GM12864 (cell line): ENCODE data around the gene BMAL2.

Experiments used
- DNase-seq: peaks from one replicate; pipeline ENCODE4 v3.0.0-alpha.2; 2011; ENCODE audit warnings: low read depth
- H3K4me3 ChIP-seq: 2 replicates; pipeline ENCODE4 v1.5.1; 2011; ENCODE audit warnings: mild to moderate bottlenecking, low read depth, low read length, control low read depth
- CTCF ChIP-seq: IDR thresholded peaks from 2 replicates; pipeline ENCODE4 v1.5.1; 2011; ENCODE audit warnings: low read depth, mild to moderate bottlenecking, moderate library complexity, low read length, control low read depth, inconsistent platforms; ENCODE audit errors: missing control alignments

BMAL2 gene

GRCh38 chr12:27367078-27367477 is 34.4 kb downstream of the BMAL2 start:
- no peak for TF ChIP-seq CTCF
- no peak overlapping the region for H3K4me3 ChIP-seq
- DNase-seq, result no peak

- no peak overlapping the region for H3K4me3 ChIP-seq
- no peak for DNase-seq
- no peak for TF ChIP-seq CTCF
Measured at GRCh38 chr12:27382171-27382795, 49.6 kb downstream of the BMAL2 start.
